ENCODE data around the gene ATRN.

Gene ATRN

DNA sequence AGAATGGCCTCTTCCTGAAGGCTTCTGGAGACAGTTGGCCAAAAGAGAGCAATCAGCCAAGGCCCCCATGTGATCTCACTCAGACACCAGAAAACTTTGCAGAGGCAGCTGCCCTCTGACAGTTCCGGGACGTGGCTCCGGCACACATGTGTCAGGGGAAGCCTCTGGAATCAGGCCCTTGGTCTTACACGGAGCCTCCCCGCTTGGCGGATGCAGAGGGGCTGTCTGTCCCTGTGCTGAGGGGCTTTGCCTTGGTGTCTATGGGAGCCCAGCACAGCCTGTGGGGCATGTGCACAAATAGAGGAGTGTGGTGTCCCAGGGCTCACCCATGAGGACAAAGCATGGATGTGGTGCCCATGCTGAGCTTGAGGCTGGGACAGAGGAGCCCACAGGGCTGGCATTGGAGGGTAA lies 227.8 kb downstream of the ATRN start:
- H3K27ac ChIP-seq (ENCODE audit: low read depth, low read length, poor library complexity, severe bottlenecking) = no peak overlapping the region
- no peak overlapping the region for H3K9ac ChIP-seq (ENCODE audit: low read length)
- H3K4me2 ChIP-seq (ENCODE audit: low read length) = no peak overlapping the region
- no peak overlapping the region for H3K4me3 ChIP-seq (ENCODE audit: low read depth, low read length, poor library complexity, severe bottlenecking)
- no peaks in the 10 kb centered on the region for H3K9me2 ChIP-seq (ENCODE audit: low read depth, low read length)
- no peak overlapping the region for H2AFZ ChIP-seq (ENCODE audit: low read length)
- no peaks in the 10 kb centered on the region for H3K4me1 ChIP-seq (ENCODE audit: insufficient read depth, low read length, severe bottlenecking)
- no peaks in the 10 kb centered on the region for H3F3A ChIP-seq (ENCODE audit: insufficient read depth, low read length)
- no peaks in the 10 kb centered on the region; the same call in none of the 2 replicates for H3K27me3 ChIP-seq (ENCODE audit: insufficient read depth, low read length)
- H3K9me3 ChIP-seq (ENCODE audit: low read length) = 0 out of 2 replicates have a peak, but pooled peaks cover 4% of the 10 kb centered on the region
- TF ChIP-seq EZH2 (IDR thresholded peaks at IDR 0.05; ENCODE audit: borderline replicate concordance, low read length) = no peak
- no peaks in the 10 kb centered on the region for H4K20me1 ChIP-seq (ENCODE audit: insufficient read depth, low read length)
- H3K79me2 ChIP-seq (ENCODE audit: insufficient read depth, low read length) = no peaks in the 10 kb centered on the region
- H3K36me3 ChIP-seq (ENCODE audit: insufficient read depth, low read length) = no peaks in the 10 kb centered on the region

DNA sequence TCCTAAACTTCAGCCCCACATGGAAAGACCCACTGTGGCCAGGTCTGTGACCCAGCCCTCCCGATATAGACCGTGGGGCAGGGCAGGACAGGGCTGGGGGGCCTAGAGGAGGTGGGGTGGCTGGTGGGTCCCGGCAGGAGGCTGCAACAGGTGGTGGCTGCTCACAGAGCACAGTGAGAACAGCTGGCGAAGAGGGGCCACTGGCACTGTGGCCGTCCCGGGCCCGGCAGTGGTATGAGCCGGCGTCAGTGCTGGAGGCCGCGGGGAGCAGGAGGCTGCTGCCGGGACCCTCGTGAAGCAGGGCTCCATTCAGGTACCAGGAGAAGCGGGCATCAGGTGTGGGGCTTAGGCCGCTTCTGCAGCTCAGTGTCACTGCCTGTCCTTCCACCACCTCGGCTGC lies 228.2 kb downstream of the ATRN start:
- H3K27ac ChIP-seq (ENCODE audit: low read depth, low read length, poor library complexity, severe bottlenecking) = no peak overlapping the region
- no peaks in the 10 kb centered on the region for H3K36me3 ChIP-seq (ENCODE audit: insufficient read depth, low read length)
- H3F3A ChIP-seq (ENCODE audit: insufficient read depth, low read length) = no peaks in the 10 kb centered on the region
- no peak overlapping the region for H3K9ac ChIP-seq (ENCODE audit: low read length)
- H2AFZ ChIP-seq (ENCODE audit: low read length) = no peak overlapping the region
- no peaks in the 10 kb centered on the region; the same call in none of the 2 replicates for H3K27me3 ChIP-seq (ENCODE audit: insufficient read depth, low read length)
- TF ChIP-seq EZH2 (IDR thresholded peaks at IDR 0.05; ENCODE audit: borderline replicate concordance, low read length) = no peak
- TF ChIP-seq, protein P1, sequence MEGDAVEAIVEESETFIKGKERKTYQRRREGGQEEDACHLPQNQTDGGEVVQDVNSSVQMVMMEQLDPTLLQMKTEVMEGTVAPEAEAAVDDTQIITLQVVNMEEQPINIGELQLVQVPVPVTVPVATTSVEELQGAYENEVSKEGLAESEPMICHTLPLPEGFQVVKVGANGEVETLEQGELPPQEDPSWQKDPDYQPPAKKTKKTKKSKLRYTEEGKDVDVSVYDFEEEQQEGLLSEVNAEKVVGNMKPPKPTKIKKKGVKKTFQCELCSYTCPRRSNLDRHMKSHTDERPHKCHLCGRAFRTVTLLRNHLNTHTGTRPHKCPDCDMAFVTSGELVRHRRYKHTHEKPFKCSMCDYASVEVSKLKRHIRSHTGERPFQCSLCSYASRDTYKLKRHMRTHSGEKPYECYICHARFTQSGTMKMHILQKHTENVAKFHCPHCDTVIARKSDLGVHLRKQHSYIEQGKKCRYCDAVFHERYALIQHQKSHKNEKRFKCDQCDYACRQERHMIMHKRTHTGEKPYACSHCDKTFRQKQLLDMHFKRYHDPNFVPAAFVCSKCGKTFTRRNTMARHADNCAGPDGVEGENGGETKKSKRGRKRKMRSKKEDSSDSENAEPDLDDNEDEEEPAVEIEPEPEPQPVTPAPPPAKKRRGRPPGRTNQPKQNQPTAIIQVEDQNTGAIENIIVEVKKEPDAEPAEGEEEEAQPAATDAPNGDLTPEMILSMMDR (IDR thresholded peaks at IDR 0.05; ENCODE audit: low read length) = no peak
- no peak overlapping the region for H3K4me3 ChIP-seq (ENCODE audit: low read depth, low read length, poor library complexity, severe bottlenecking)
- H3K9me2 ChIP-seq (ENCODE audit: low read depth, low read length) = no peaks in the 10 kb centered on the region
- H3K4me2 ChIP-seq (ENCODE audit: low read length) = no peak overlapping the region
- no peaks in the 10 kb centered on the region for H3K79me2 ChIP-seq (ENCODE audit: insufficient read depth, low read length)
- no peaks in the 10 kb centered on the region for H3K4me1 ChIP-seq (ENCODE audit: insufficient read depth, low read length, severe bottlenecking)
- no peaks in the 10 kb centered on the region for H4K20me1 ChIP-seq (ENCODE audit: insufficient read depth, low read length)
- 0 out of 2 replicates have a peak, but pooled peaks cover 4% of the 10 kb centered on the region for H3K9me3 ChIP-seq (ENCODE audit: low read length)

Data from OCI-LY1 (cell line).